ENCODE measurements around the gene SH3TC2. TPM values are rescaled to one million over a fixed set of nuclear protein-coding genes. Genes with fewer than 3 reads are reported as not detected.

The SH3TC2 gene
- total RNA-seq, 2 donors from 2014 or later = 0.33 to 8.6 TPM

- H3K9me3 ChIP-seq = no peaks in the 10 kb centered on the region
- H3K4me1 ChIP-seq = no peaks in the 10 kb centered on the region
- ATAC-seq (no peak), DNase-seq (no peak)
- no peaks in the 10 kb centered on the region for H3K27me3 ChIP-seq
- no peak overlapping the region for H3K4me3 ChIP-seq
- H3K27ac ChIP-seq = no peak overlapping the region
- 61 to 70% methylated on average over 3 of the region's 3 CpGs for WGBS, 2 donors
- TF ChIP-seq POLR2A (IDR thresholded peaks at IDR 0.05) = no peak
- TF ChIP-seq, protein P1, sequence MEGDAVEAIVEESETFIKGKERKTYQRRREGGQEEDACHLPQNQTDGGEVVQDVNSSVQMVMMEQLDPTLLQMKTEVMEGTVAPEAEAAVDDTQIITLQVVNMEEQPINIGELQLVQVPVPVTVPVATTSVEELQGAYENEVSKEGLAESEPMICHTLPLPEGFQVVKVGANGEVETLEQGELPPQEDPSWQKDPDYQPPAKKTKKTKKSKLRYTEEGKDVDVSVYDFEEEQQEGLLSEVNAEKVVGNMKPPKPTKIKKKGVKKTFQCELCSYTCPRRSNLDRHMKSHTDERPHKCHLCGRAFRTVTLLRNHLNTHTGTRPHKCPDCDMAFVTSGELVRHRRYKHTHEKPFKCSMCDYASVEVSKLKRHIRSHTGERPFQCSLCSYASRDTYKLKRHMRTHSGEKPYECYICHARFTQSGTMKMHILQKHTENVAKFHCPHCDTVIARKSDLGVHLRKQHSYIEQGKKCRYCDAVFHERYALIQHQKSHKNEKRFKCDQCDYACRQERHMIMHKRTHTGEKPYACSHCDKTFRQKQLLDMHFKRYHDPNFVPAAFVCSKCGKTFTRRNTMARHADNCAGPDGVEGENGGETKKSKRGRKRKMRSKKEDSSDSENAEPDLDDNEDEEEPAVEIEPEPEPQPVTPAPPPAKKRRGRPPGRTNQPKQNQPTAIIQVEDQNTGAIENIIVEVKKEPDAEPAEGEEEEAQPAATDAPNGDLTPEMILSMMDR (IDR thresholded peaks at IDR 0.05) = no peak
- H3K36me3 ChIP-seq (replicated peaks in 1 of 2; ENCODE audit: insufficient read depth in 1 of 2, low read depth in 2 of 2) = no peaks in the 10 kb centered on the region
- intact Hi-C loops (cut with DNase I) = no loop called here
These were observed 6.2 kb downstream of the SH3TC2 start for GRCh38 chr5:149056616-149057165.

DNA sequence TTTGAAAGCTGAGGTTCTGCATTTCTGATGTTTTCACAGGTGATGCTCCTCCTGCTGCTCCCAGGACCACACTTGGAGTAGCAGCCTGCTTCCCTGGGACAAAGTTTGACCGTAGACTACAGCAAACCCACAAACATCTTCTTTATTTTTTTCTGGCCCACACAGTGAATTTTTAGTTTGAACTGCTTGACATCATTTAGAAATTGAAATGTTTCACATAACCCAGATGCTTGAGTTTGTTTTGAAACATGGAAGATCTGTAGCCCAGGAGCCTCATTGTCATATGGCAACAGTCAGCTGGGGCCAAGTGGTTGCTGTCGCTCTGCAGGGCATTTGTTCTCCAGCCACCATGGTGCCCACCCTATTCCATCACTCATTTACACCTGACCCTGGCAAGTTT is 8.4 kb downstream of the SH3TC2 start:
- ATAC-seq (no peak), DNase-seq (no peak)
- intact Hi-C loops (cut with DNase I) = no loop called here
- H3K27ac ChIP-seq = no peak overlapping the region
- TF ChIP-seq, protein P1 (IDR thresholded peaks at IDR 0.05) = no peak
- TF ChIP-seq POLR2A (IDR thresholded peaks at IDR 0.05) = no peak
- H3K4me1 ChIP-seq = no peaks in the 10 kb centered on the region
- no peaks in the 10 kb centered on the region for H3K27me3 ChIP-seq
- WGBS, 2 donors = 78 to 81% methylated on average over 2 of the region's 2 CpGs
- H3K4me3 ChIP-seq = no peak overlapping the region
- no peaks in the 10 kb centered on the region for H3K36me3 ChIP-seq (replicated peaks in 1 of 2; ENCODE audit: insufficient read depth in 1 of 2, low read depth in 2 of 2)
- H3K9me3 ChIP-seq = no peaks in the 10 kb centered on the region

DNA sequence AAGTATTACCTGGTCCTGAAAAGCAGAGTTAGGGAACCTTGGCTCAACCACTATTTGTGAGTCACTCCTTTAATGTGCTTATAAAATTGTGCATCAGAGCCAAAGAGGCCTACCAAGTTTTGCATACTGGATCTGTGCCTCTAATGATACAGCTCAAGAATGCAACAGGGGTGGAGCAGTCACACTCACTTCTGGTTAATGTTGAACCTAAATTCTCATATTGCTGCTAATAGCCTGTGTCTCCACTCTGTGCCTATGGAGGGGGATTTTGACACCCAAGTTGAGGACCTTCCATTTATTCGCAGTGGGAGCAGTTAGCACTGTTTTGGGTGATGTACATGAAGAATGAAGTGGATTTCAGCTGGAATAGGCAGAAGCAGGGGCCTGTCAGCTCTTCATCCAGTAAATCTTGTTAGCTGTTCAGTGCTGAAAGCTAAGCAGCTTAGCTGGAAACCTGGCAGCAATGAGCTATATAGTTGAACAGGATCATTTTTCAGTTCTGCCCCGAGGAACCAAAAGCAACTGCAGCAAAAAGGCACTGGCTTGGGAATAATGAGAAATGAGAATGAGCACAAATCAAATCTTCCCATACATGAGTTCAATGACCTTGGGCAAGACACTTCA is 9.7 kb downstream of the SH3TC2 start:
- H3K9me3 ChIP-seq = no peaks in the 10 kb centered on the region
- ATAC-seq (no peak), DNase-seq (no peak)
- H3K27ac ChIP-seq = no peak overlapping the region
- 32 to 58% methylated on average over 2 of the region's 2 CpGs for WGBS, 2 donors
- TF ChIP-seq, protein P1 (IDR thresholded peaks at IDR 0.05) = no peak
- TF ChIP-seq POLR2A (IDR thresholded peaks at IDR 0.05) = no peak
- no peak overlapping the region for H3K4me3 ChIP-seq
- intact Hi-C loops (cut with DNase I) = no loop called here
- H3K4me1 ChIP-seq = no peaks in the 10 kb centered on the region
- no peaks in the 10 kb centered on the region for H3K27me3 ChIP-seq
- no peaks in the 10 kb centered on the region for H3K36me3 ChIP-seq (replicated peaks in 1 of 2; ENCODE audit: insufficient read depth in 1 of 2, low read depth in 2 of 2)

GRCh38 chr5:149049371-149049781 is 13.5 kb downstream of the SH3TC2 start:
- Histone ChIP-seq H3K27ac (no peak overlapping the region), H3K4me3 (no peak overlapping the region), H3K9me3 (no peaks in the 10 kb centered on the region), H3K27me3 (no peaks in the 10 kb centered on the region), H3K36me3 (replicated peaks in 1 of 2; ENCODE audit: insufficient read depth in 1 of 2, low read depth in 2 of 2) (no peaks in the 10 kb centered on the region), H3K4me1 (no peaks in the 10 kb centered on the region)
- 74 to 77% methylated on average over 3 of the region's 3 CpGs for WGBS, 2 donors
- DNase-seq (no peak), ATAC-seq (no peak)
- no peak for TF ChIP-seq POLR2A (IDR thresholded peaks at IDR 0.05)
- TF ChIP-seq, protein P1 (IDR thresholded peaks at IDR 0.05) = no peak
- intact Hi-C loops (cut with DNase I) = no loop called here

DNA sequence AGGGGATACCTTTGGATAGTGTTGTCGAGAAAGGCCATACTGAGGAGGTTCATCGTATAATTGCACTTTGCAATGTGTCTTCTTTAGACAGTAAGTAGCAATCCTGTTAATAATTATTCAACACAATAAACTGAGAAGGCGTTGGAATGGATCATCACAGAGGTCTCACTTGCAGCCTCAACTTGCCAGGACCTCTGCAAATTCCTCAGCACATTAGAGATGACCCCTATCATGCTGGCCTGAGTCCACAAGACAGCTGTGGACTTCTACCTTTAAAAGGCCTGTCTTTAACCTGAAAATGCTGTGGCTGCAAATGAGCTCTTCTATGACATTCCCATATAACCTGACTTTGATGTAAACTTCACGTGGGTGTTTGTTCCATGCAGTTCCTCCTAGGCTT is 14.1 kb downstream of the SH3TC2 start:
- ATAC-seq (no peak), DNase-seq (no peak)
- Histone ChIP-seq H3K27me3 (no peaks in the 10 kb centered on the region), H3K4me1 (no peaks in the 10 kb centered on the region), H3K36me3 (replicated peaks in 1 of 2; ENCODE audit: insufficient read depth in 1 of 2, low read depth in 2 of 2) (no peaks in the 10 kb centered on the region), H3K27ac (no peak overlapping the region), H3K4me3 (no peak overlapping the region), H3K9me3 (no peaks in the 10 kb centered on the region)
- intact Hi-C loops (cut with DNase I) = no loop called here
- 78 to 83% methylated on average over 4 of the region's 4 CpGs for WGBS, 2 donors
- TF ChIP-seq, protein P1 (IDR thresholded peaks at IDR 0.05) = no peak
- TF ChIP-seq POLR2A (IDR thresholded peaks at IDR 0.05) = no peak
